ENCODE measurements around the gene FLNC. TPM values are rescaled to one million over a fixed set of nuclear protein-coding genes. Genes with fewer than 3 reads are reported as not detected.
A peak's percentile ranks its signal among the peaks of the same experiment; 100 is the strongest.

FLNC gene, protein sequence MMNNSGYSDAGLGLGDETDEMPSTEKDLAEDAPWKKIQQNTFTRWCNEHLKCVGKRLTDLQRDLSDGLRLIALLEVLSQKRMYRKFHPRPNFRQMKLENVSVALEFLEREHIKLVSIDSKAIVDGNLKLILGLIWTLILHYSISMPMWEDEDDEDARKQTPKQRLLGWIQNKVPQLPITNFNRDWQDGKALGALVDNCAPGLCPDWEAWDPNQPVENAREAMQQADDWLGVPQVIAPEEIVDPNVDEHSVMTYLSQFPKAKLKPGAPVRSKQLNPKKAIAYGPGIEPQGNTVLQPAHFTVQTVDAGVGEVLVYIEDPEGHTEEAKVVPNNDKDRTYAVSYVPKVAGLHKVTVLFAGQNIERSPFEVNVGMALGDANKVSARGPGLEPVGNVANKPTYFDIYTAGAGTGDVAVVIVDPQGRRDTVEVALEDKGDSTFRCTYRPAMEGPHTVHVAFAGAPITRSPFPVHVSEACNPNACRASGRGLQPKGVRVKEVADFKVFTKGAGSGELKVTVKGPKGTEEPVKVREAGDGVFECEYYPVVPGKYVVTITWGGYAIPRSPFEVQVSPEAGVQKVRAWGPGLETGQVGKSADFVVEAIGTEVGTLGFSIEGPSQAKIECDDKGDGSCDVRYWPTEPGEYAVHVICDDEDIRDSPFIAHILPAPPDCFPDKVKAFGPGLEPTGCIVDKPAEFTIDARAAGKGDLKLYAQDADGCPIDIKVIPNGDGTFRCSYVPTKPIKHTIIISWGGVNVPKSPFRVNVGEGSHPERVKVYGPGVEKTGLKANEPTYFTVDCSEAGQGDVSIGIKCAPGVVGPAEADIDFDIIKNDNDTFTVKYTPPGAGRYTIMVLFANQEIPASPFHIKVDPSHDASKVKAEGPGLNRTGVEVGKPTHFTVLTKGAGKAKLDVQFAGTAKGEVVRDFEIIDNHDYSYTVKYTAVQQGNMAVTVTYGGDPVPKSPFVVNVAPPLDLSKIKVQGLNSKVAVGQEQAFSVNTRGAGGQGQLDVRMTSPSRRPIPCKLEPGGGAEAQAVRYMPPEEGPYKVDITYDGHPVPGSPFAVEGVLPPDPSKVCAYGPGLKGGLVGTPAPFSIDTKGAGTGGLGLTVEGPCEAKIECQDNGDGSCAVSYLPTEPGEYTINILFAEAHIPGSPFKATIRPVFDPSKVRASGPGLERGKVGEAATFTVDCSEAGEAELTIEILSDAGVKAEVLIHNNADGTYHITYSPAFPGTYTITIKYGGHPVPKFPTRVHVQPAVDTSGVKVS (N-terminal part only)
- total RNA-seq (1 to 10 TPM in 2 of 7 donors, under 1 TPM in 5; 0.21 to 1.8 (median 0.42) TPM), polyA plus RNA-seq (1 to 10 TPM in 1 of 3 donors, under 1 TPM in 2; 0.42 to 1.7 (median 0.93) TPM)
- long read RNA-seq, donor 1 = 0 reads
- long read RNA-seq, donor 2 = 0 reads

GRCh38 chr7:128830231-128831177 is at the start of gene FLNC:
Gene FLNC (plus strand): TSS chr7:128830406. CDS start chr7:128830638, 232 bp downstream.
- Histone ChIP-seq H3K4me3 (peak within 1 kb of the TSS; percentile 27 to 69 (median 41)), H3K4me1 (peaks cover 16 to 40% (median 29%) of the 10 kb centered on the region in 6 donors), H3K9me3 (no peaks in the 10 kb centered on the region), H3K27me3 (replicated peaks in 1 of 7) (peaks cover 4 to 74% (median 48%) of the 10 kb centered on the region in 7 donors), H3K27ac (no peak within 1 kb of the TSS), H3K36me3 (no peaks in the 10 kb centered on the region)
- DNase-seq = peak; percentile 85
- TF ChIP-seq POLR2AphosphoS5 (IDR thresholded peaks at IDR 0.05) (peak in 1 of 3 donors; percentile 42), POLR2A (IDR thresholded peaks at IDR 0.05) (no peak)
- intact Hi-C loops (cut with DNase I; ENCODE audit: low total_unique reads) = no loop called here
- 2 to 4% (median 2%) methylated on average over 32 to 109 of the region's 109 CpGs; no CpG with 5 or more reads in 1 of the 5 donors for WGBS, 5 donors

DNA sequence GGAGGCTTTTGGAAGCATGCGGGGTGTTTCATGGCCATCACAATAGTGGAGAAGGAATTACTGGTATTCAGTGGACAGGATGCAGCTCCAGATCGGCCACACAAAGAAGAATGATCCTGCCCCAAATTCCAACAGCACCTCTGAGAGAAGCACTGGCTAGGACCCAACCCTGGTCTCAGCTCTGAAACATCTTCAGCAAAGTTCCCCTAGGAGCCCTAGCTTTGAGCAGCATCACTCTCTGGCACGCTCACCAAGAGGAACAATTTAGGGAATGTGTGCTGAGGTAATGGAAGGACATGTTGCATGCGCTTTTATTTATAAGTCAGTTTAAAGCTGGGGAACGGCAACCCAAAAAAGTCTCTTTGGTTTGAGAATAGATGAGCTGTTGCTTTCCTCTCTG is 49.1 kb upstream of the FLNC start:
- TF ChIP-seq CTCF (IDR thresholded peaks at IDR 0.05 in 8 of 11, conservative IDR thresholded peaks at IDR 0.05 in 3 of 11) (no peak), POLR2AphosphoS5 (IDR thresholded peaks at IDR 0.05) (no peak), POLR2A (IDR thresholded peaks at IDR 0.05) (no peak)
- Histone ChIP-seq H3K27ac (no peak overlapping the region), H3K4me3 (no peak overlapping the region), H3K27me3 (replicated peaks in 1 of 7) (no peaks in the 10 kb centered on the region), H3K4me1 (no peaks in the 10 kb centered on the region), H3K9me3 (peaks cover 0 to 22% (median 13%) of the 10 kb centered on the region in 8 donors), H3K36me3 (no peaks in the 10 kb centered on the region)
- WGBS, 5 donors = 89 to 93% (median 92%) methylated on average over 5 of the region's 5 CpGs
- no peak for DNase-seq
- intact Hi-C loops (cut with DNase I; ENCODE audit: low total_unique reads) = no loop called here

DNA sequence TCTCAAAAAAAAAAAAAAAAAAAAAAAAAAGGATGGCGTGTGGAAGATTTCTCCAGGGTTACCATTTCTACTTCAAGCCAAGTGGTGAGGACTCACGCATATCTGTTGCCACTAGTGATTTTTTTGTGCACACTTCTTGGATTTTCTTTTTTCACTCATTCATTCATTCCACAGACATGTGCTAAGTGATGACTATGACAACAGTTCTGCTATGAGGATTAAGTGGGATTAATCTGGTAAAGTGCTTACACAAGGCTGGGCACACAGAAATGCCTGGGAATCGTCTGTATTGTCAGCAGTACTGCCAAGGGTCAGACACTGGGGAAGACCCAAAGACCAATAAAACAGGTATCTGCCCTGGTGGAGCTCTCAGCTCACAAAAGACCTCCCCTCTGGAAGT is 48.4 kb upstream of the FLNC start:
- no peak overlapping the region for H3K4me3 ChIP-seq
- no peaks in the 10 kb centered on the region for H3K36me3 ChIP-seq
- no peaks in the 10 kb centered on the region for H3K4me1 ChIP-seq
- TF ChIP-seq POLR2A (IDR thresholded peaks at IDR 0.05) (no peak), CTCF (IDR thresholded peaks at IDR 0.05 in 8 of 11, conservative IDR thresholded peaks at IDR 0.05 in 3 of 11) (no peak), POLR2AphosphoS5 (IDR thresholded peaks at IDR 0.05) (no peak)
- intact Hi-C loops (cut with DNase I; ENCODE audit: low total_unique reads) = no loop called here
- H3K27ac ChIP-seq = no peak overlapping the region
- 67 to 87% (median 84%) methylated on average over 3 of the region's 3 CpGs for WGBS, 5 donors
- H3K9me3 ChIP-seq = peaks cover 0 to 22% (median 13%) of the 10 kb centered on the region in 8 donors
- H3K27me3 ChIP-seq (replicated peaks in 1 of 7) = no peaks in the 10 kb centered on the region
- no peak for DNase-seq
